AG10803 (cell line): Measurements from ENCODE around the gene LITAF.

Source experiments
- DNase-seq: peaks from one replicate; pipeline ENCODE4 v3.0.0; 2010; ENCODE audit warnings: low read depth
- H3K4me3 ChIP-seq: 2 replicates; pipeline ENCODE4 v1.5.1; 2011; ENCODE audit warnings: mild to moderate bottlenecking, low read length, control low read depth
- CTCF ChIP-seq: conservative IDR thresholded peaks from 2 replicates; pipeline ENCODE4 v1.5.1; 2011; ENCODE audit warnings: mild to moderate bottlenecking, low read length, control low read depth, inconsistent platforms

The LITAF gene

GRCh38 chr16:11632455-11632939 is 45.8 kb upstream of the LITAF start:
- peak; percentile 82 for DNase-seq
- H3K4me3 ChIP-seq: no peak overlapping the region
- no peak; the same call in 1 of the 2 replicates for TF ChIP-seq CTCF

GRCh38 chr16:11631214-11631613 is 44.5 kb upstream of the LITAF start:
- H3K4me3 ChIP-seq: no peak overlapping the region
- TF ChIP-seq CTCF: no peak
- no peak for DNase-seq

GRCh38 chr16:11630768-11631056 is 44.0 kb upstream of the LITAF start:
- no peak overlapping the region for H3K4me3 ChIP-seq
- no peak for TF ChIP-seq CTCF
- no peak for DNase-seq

GRCh38 chr16:11630046-11630767 is 43.5 kb upstream of the LITAF start:
- DNase-seq: no peak
- H3K4me3 ChIP-seq: no peak overlapping the region
- no peak for TF ChIP-seq CTCF

GRCh38 chr16:11629071-11630030 is 42.6 kb upstream of the LITAF start:
- no peak for DNase-seq
- no peak overlapping the region for H3K4me3 ChIP-seq
- no peak for TF ChIP-seq CTCF

- peak; percentile 76 for DNase-seq
- H3K4me3 ChIP-seq: no peak overlapping the region
- no peak for TF ChIP-seq CTCF
Measured at GRCh38 chr16:11627822-11628457, 41.2 kb upstream of the LITAF start.
